ENCODE results near the gene TRIM16. TPM values are rescaled to one million over a fixed set of nuclear protein-coding genes. Genes with fewer than 3 reads are reported as not detected.
"Not testable (repeated sequence)": the region's sequence is repeated elsewhere in the genome, so short reads cannot be mapped to it uniquely, and the experiment has no call there.

TRIM16 gene
- total and polyA plus RNA-seq, 2 experiments from 2014 or later: 21.3 to 32.1 TPM

- Histone ChIP-seq H3K79me2 (ENCODE audit: insufficient read depth) (peaks cover 19% of the 10 kb centered on the region; the same call in 1 of the 2 replicates), H3F3A (ENCODE audit: insufficient read depth) (peaks cover 3% of the 10 kb centered on the region), H4K20me1 (ENCODE audit: insufficient read depth) (no peaks in the 10 kb centered on the region), H3K27ac (peak overlapping the region; percentile 67), H3K36me3 (ENCODE audit: low read depth) (no peaks in the 10 kb centered on the region), H3K4me3 (peak overlapping the region; percentile 81), H3K4me2 (ENCODE audit: unreplicated experiment) (peak overlapping the region; percentile 84), H3K9ac (peak overlapping the region; percentile 79), H3K4me1 (ENCODE audit: insufficient read depth) (peaks cover 24% of the 10 kb centered on the region), H3K9me2 (ENCODE audit: insufficient read depth) (no peaks in the 10 kb centered on the region), H2AFZ (peak overlapping the region; percentile 69), H3K27me3 (replicated peaks; ENCODE audit: insufficient read depth) (no peaks in the 10 kb centered on the region), H3K9me3 (ENCODE audit: low read depth) (no peaks in the 10 kb centered on the region)
- DNase-seq: peak; percentile 34
- in situ Hi-C loops (cut with MboI): no loop called here
- TF ChIP-seq EZH2phosphoT487 (IDR thresholded peaks at IDR 0.05; ENCODE audit: insufficient read depth, low read depth) (no peak), EZH2 (IDR thresholded peaks at IDR 0.05; ENCODE audit: insufficient read depth, poor library complexity, severe bottlenecking) (no peak)
- 2% methylated on average over 14 of the region's 14 CpGs for WGBS, 2 experiments (ENCODE audit: low coverage in 1 of 2, low lambda C conversion rate in 2 of 2, missing lambda C conversion rate in 2 of 2)
Observed at GRCh38 chr17:15650741-15651582, 33.1 kb downstream of the TRIM16 start.

GRCh38 chr17:15649861-15650421 is 34.2 kb downstream of the TRIM16 start:
- 2 to 4% methylated on average over 6 of the region's 6 CpGs for WGBS, 2 experiments (ENCODE audit: low coverage in 1 of 2, low lambda C conversion rate in 2 of 2, missing lambda C conversion rate in 2 of 2)
- H3K36me3 ChIP-seq (ENCODE audit: low read depth): no peaks in the 10 kb centered on the region
- peaks cover 28% of the 10 kb centered on the region for H3K4me1 ChIP-seq (ENCODE audit: insufficient read depth)
- H3K4me3 ChIP-seq: peak overlapping the region; percentile 81
- DNase-seq: peak; percentile 76
- peak overlapping the region; percentile 84 for H3K4me2 ChIP-seq (ENCODE audit: unreplicated experiment)
- peaks cover 3% of the 10 kb centered on the region for H3F3A ChIP-seq (ENCODE audit: insufficient read depth)
- peak overlapping the region; percentile 79 for H3K9ac ChIP-seq
- in situ Hi-C loops (cut with MboI): no loop called here
- H3K79me2 ChIP-seq (ENCODE audit: insufficient read depth): peaks cover 19% of the 10 kb centered on the region; the same call in 1 of the 2 replicates
- peak overlapping the region; percentile 16; the same call in 1 of the 2 replicates for H3K27ac ChIP-seq
- no peaks in the 10 kb centered on the region for H3K9me2 ChIP-seq (ENCODE audit: insufficient read depth)
- no peaks in the 10 kb centered on the region for H3K27me3 ChIP-seq (replicated peaks; ENCODE audit: insufficient read depth)
- no peaks in the 10 kb centered on the region for H3K9me3 ChIP-seq (ENCODE audit: low read depth)
- no peaks in the 10 kb centered on the region for H4K20me1 ChIP-seq (ENCODE audit: insufficient read depth)
- no peak overlapping the region for H2AFZ ChIP-seq
- no peak for TF ChIP-seq EZH2phosphoT487 (IDR thresholded peaks at IDR 0.05; ENCODE audit: insufficient read depth, low read depth)
- no peak for TF ChIP-seq EZH2 (IDR thresholded peaks at IDR 0.05; ENCODE audit: insufficient read depth, poor library complexity, severe bottlenecking)

- peak; percentile 21 for DNase-seq
- Histone ChIP-seq H3K4me3 (no peak overlapping the region), H2AFZ (no peak overlapping the region), H3F3A (ENCODE audit: insufficient read depth) (peaks cover 3% of the 10 kb centered on the region), H4K20me1 (ENCODE audit: insufficient read depth) (no peaks in the 10 kb centered on the region), H3K36me3 (ENCODE audit: low read depth) (no peaks in the 10 kb centered on the region), H3K27ac (no peak overlapping the region), H3K4me2 (ENCODE audit: unreplicated experiment) (no peak overlapping the region), H3K27me3 (replicated peaks; ENCODE audit: insufficient read depth) (no peaks in the 10 kb centered on the region), H3K79me2 (ENCODE audit: insufficient read depth) (peaks cover 19% of the 10 kb centered on the region; the same call in 1 of the 2 replicates), H3K4me1 (ENCODE audit: insufficient read depth) (peaks cover 31% of the 10 kb centered on the region), H3K9me3 (ENCODE audit: low read depth) (no peaks in the 10 kb centered on the region), H3K9me2 (ENCODE audit: insufficient read depth) (no peaks in the 10 kb centered on the region), H3K9ac (no peak overlapping the region)
- TF ChIP-seq EZH2 (IDR thresholded peaks at IDR 0.05; ENCODE audit: insufficient read depth, poor library complexity, severe bottlenecking) (no peak), EZH2phosphoT487 (IDR thresholded peaks at IDR 0.05; ENCODE audit: insufficient read depth, low read depth) (no peak)
- in situ Hi-C loops (cut with MboI): no loop called here
- WGBS, 2 experiments (ENCODE audit: low coverage in 1 of 2, low lambda C conversion rate in 2 of 2, missing lambda C conversion rate in 2 of 2): 74 to 77% methylated on average over 5 of the region's 5 CpGs
Observed at GRCh38 chr17:15648386-15648785, 35.7 kb downstream of the TRIM16 start.

- H3K4me2 ChIP-seq (ENCODE audit: unreplicated experiment): peak overlapping the region; percentile 16
- H4K20me1 ChIP-seq (ENCODE audit: insufficient read depth); H3K9me3 ChIP-seq (ENCODE audit: low read depth); H3K9me2 ChIP-seq (ENCODE audit: insufficient read depth); H3F3A ChIP-seq (ENCODE audit: insufficient read depth); H3K4me3 ChIP-seq; in situ Hi-C loops (cut with MboI); H3K36me3 ChIP-seq (ENCODE audit: low read depth); H3K27me3 ChIP-seq (replicated peaks; ENCODE audit: insufficient read depth); H2AFZ ChIP-seq: not testable (repeated sequence)
- peak overlapping the region; percentile 48; the same call in 1 of the 2 replicates for H3K9ac ChIP-seq
- H3K27ac ChIP-seq: peak overlapping the region; percentile 58
- peak; percentile 47 for DNase-seq
- peaks cover 32% of the 10 kb centered on the region for H3K4me1 ChIP-seq (ENCODE audit: insufficient read depth)
- WGBS, 2 experiments (ENCODE audit: low coverage in 1 of 2, low lambda C conversion rate in 2 of 2, missing lambda C conversion rate in 2 of 2): 20 to 32% methylated on average over 5 of the region's 5 CpGs
- H3K79me2 ChIP-seq (ENCODE audit: insufficient read depth): peaks cover 19% of the 10 kb centered on the region; the same call in 1 of the 2 replicates
Observed at GRCh38 chr17:15645942-15646312, 38.2 kb downstream of the TRIM16 start.

- H3F3A ChIP-seq (ENCODE audit: insufficient read depth); in situ Hi-C loops (cut with MboI); H3K27me3 ChIP-seq (replicated peaks; ENCODE audit: insufficient read depth); H3K4me3 ChIP-seq; H3K9me3 ChIP-seq (ENCODE audit: low read depth); H3K36me3 ChIP-seq (ENCODE audit: low read depth); H3K9me2 ChIP-seq (ENCODE audit: insufficient read depth); H2AFZ ChIP-seq; H4K20me1 ChIP-seq (ENCODE audit: insufficient read depth): not testable (repeated sequence)
- peaks cover 26% of the 10 kb centered on the region for H3K4me1 ChIP-seq (ENCODE audit: insufficient read depth)
- peaks cover 15% of the 10 kb centered on the region; the same call in 1 of the 2 replicates for H3K79me2 ChIP-seq (ENCODE audit: insufficient read depth)
- peak overlapping the region; percentile 48; the same call in 1 of the 2 replicates for H3K9ac ChIP-seq
- peak overlapping the region; percentile 58 for H3K27ac ChIP-seq
- WGBS, 2 experiments (ENCODE audit: low coverage in 1 of 2, low lambda C conversion rate in 2 of 2, missing lambda C conversion rate in 2 of 2): 64 to 76% methylated on average over 8 to 10 of the region's 10 CpGs
- peak overlapping the region; percentile 16 for H3K4me2 ChIP-seq (ENCODE audit: unreplicated experiment)
- peak; percentile 27 for DNase-seq
Observed at GRCh38 chr17:15645099-15645941, 38.8 kb downstream of the TRIM16 start.

GRCh38 chr17:15642505-15643251 is 41.4 kb downstream of the TRIM16 start:
- H3K9me3 ChIP-seq (ENCODE audit: low read depth); in situ Hi-C loops (cut with MboI); H3K4me3 ChIP-seq; DNase-seq; H3K9me2 ChIP-seq (ENCODE audit: insufficient read depth); H3K79me2 ChIP-seq (ENCODE audit: insufficient read depth); H3F3A ChIP-seq (ENCODE audit: insufficient read depth); H4K20me1 ChIP-seq (ENCODE audit: insufficient read depth); H3K36me3 ChIP-seq (ENCODE audit: low read depth); H2AFZ ChIP-seq; H3K27me3 ChIP-seq (replicated peaks; ENCODE audit: insufficient read depth): not testable (repeated sequence)
- H3K4me2 ChIP-seq (ENCODE audit: unreplicated experiment): peak overlapping the region; percentile 48
- peaks cover 14% of the 10 kb centered on the region for H3K4me1 ChIP-seq (ENCODE audit: insufficient read depth)
- WGBS, 2 experiments (ENCODE audit: low coverage in 1 of 2, low lambda C conversion rate in 2 of 2, missing lambda C conversion rate in 2 of 2): 25 to 31% methylated on average over 4 of the region's 12 CpGs
- 0 out of 2 replicates have a peak overlapping the region, but pooled peaks have one; percentile 38 for H3K9ac ChIP-seq
- H3K27ac ChIP-seq: peak overlapping the region; percentile 66
